ENCODE measurements around the gene HOMER3.

HOMER3 gene

DNA sequence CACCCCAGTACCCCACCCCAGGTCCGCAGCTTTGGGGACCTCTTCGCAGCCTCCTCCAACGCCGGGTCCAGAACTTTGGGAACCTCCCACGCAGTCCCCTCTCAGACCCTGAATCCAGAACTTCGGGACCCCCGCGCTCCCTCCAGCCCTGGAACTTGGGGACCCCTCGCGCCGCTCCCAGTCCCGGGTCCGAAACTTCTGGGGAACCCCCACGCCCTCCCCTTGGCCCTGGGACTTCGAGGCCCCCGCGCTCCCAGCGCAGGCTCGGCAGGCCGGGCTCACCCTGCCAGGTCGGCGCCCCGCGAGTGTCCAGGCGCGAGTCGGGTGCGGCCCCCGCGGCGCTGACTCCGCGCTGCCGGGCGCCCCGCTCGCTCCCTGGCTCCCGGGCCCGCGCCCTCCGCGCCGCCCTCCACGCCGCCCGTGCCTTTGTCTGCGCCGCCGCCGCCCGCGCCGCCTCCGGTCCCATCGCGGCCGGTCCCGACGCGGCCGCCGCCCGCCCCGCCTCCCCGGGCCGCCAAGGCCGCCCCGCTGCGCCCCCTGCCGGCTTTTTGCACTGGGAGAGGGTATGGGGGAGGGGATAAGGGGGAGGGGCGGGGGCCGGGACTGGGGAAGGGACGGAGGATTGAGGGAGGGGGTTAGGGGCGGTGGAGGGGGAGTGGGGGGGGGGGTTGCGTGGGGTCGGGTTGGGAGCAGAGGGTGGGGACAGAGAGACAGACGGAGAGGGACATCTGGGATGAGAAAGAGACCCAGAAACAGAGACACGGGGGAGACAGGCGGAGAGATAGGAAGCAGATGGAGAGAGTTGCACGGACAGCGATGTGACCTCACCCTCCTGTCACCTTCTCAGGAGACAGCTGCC lies at the start of gene HOMER3:
Gene HOMER3, minus strand, starts transcription at position 449 of the 859 bp plus-strand sequence. CDS start 2,235 bp downstream, outside the sequence.
- no peak for DNase-seq

DNA sequence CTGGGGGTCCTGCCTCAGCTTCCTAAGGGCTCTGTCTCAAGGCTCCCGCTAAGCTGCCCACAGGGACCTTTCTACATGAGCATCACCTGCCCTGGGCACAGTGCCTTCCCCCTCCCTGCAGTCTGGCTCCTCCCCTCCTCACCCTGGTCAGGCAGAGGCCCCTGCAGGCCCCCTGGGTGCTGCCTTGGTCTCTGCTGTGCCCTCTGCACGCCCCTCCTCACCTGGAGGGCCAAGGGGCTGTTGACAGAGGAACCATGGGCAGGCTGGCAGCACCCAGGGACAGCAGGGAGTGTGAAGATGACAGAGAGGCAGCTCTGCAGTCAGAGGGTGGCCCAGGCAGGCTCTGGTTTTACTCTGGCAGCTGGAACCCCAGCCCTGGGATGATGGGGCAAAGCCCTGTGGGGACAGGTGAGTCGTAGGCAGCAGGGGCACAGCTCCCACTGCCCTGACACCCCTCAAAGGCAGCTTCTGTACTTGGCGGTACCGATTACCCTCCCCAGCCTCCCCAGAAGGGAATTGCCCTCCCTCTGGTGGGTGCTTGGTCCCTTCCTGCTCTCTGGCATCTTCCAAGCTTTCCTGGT lies 49.2 kb upstream of the HOMER3 start:
- DNase-seq = no peak

DNA sequence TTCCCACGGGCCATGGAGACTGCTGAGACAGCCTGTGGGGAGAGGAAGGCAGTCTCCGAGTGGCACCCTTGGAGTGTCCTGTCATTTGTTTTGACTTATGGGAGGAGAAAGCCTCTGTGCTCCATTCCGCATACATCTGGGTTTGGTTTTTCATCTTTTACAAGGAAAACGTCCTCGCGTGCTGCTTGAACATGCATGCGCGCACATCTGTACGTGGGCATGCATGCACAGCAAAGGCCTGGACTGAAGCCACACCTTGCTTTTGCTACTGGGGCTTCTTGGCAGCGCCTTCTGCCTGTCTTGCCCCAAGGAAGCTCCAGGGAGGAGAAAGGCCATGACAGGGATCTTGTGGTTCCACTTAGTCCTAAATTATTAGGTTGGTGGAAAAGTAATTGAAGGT lies 48.3 kb upstream of the HOMER3 start:
- no peak for DNase-seq

DNA sequence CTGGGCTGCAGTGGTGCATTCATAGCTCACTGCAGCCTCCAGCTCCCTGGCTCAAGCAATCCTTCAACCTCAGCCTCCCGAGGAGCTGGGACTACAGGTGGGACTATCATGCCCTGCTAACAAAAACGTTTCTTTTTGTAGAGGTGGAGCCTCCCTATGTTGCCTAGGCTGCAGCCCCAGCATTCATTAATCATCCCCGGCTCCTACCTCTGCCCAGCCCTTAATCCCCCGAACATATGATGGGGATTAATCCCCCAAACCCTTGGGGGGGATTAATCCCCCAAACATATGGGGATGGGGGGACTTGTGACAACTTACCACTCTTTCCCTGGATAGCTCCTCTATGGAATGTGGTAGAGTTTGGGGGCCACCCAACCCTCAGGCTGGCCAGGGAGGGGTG lies 46.4 kb upstream of the HOMER3 start:
- DNase-seq = no peak

DNA sequence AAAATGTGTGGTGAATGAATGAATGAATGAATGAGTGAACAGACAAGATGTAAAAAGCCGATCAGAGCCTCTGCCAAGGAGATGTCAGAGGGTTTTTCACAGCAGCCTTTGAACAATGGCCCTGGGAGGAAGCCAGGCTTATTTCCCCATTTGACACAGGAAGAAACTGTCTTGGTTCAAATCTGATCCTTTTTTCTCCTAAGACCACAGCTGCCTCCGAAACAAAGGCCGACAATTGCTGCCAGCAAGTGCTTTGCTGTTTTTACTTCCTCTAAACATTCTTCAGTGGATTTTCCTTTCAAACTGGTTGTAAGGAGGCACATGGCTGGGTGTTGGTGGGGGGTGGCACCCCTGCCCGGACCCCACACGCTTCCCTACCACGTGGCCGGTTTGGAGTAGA lies 44.2 kb upstream of the HOMER3 start:
- no peak for DNase-seq

DNA sequence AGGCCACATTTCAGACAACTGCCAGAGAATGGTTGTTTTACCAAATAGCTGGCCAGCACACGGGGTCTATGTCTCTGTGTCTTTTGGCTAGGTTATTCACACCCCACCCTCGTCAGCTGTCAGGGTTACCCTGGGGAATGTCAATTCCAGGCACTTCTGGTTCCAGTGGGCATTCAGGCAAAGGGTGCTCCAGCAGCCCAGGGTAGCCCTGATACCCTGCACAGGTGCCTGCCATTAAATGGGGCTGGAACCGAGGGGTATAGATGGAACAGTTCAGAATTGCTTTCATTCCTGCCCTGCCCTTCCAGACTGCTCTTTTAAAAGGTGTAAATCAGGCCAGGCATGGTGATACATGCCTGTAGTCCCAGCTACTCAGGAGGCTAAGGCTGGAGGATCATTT lies 43.2 kb upstream of the HOMER3 start:
- no peak for DNase-seq

DNA sequence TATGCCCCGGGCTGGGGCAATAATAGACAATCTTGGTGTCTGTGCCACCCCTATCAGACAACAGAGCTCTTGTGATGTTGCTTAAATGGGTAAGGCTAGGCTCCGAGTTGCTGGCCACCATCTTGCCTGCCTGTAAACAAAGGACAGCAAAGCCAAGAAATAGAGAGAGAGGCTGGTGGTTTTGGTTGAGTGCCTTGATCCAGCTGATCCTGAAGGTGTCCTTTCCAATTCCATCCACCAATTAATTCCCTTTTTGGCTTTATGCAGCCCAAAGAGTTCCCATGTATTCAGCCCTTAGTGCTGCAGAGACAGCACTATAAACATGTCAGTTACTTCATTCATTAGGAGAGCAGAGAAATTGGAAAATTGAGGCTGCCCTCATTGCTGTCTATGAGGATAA lies 41.7 kb upstream of the HOMER3 start:
- DNase-seq = no peak

DNA sequence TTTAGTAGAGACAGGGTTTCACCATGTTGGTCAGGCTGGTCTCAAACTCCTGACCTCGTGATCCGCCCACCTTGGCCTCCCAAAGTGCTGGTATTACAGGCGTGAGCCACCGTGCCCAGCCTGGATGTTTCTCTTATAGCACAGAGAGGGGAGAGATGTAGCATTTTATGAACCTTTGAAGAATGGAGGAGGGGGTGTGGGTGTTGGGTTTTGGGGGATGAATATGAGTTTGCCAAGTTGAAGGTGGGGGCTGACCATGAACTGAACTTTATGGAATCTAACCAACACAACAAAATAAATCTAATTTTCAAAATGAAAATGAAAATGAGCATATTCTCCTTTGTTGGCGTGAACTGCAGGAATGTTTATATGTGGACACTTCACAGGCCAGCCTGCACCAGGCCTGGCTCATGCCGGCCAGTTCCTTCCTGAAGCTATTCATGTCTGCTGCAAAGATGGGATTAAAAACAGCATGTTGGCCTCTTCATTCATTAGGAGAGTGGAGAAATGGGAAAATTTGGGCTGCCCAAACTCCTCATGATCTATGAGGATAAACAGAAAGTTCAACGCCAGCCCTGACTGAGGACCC lies 39.5 kb upstream of the HOMER3 start:
- no peak for DNase-seq

DNA sequence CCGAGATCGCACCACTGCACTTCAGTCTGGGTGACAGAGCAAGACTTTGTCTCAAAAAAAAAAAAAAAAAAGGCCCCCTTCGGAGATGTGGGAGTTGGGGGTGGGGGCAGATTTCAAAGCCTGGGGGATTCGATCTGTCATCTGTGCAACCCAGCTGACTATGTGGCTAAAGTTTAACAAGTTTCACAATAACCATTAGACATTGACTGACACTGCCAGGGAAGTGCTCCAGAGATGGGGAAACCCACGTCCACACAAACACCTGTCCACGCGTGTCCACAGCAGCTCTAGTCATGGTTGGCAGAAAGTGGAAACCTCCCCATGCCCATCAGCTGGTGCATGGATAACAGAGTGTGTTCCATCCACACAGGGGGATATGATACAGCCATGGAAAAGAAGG lies 37.6 kb upstream of the HOMER3 start:
- no peak for DNase-seq

DNA sequence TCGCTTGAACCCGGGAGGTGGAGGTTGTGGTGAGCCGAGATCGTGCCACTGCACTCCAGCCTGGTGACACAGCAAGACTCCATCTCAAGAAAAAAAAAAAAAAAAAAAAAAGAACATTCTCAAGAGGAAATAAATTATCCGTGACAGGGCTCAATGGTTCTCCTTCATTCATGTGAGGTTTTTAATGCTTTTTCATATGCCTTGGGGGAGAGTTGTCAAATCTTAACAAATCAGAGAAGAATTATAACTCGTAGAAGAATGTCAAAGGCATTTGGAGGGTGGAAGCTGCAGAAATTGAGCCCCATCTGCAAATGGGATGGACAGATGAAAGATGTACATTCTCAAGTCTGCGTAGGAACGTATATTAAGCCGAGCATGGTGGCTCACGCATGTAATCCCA lies 34.9 kb upstream of the HOMER3 start:
- DNase-seq = no peak

DNA sequence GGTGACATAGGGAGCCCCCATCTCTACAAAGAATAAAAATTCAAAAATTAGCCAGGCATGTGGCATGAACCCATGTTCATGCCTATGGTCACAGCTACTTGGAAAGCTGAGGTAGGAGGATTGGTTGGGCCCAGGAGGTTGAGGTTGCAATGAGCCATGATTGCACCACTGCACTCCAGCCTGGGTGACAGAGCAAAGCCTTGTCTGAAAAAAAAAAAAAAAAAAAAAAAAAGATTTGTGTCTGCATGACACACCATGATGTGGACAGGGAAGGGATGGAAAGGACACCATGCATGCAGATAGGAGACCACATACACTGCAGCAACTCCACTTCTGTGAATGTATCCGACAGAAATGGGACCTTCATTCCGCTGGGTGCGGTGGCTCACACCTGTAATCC lies 34.0 kb upstream of the HOMER3 start:
- DNase-seq = no peak

DNA sequence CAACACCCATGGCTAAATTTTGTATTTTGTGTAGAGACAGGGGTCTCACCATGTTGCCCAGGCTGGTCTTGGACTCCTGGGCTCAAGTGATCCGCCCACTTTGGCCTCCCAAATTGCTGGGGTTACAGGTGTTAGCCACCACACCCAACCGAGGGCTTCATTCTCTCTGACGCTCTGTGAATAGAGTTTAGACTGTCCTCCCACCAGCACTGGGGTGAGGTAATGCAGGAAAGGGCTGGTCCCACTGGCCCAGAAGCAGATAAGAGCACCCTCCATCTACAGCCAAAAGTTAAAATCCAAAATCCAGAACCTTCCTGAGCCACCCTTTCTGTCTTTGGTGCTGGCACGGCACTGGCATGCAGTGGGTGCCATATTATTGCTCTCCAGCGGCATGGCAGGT lies 31.8 kb upstream of the HOMER3 start:
- no peak for DNase-seq

DNA sequence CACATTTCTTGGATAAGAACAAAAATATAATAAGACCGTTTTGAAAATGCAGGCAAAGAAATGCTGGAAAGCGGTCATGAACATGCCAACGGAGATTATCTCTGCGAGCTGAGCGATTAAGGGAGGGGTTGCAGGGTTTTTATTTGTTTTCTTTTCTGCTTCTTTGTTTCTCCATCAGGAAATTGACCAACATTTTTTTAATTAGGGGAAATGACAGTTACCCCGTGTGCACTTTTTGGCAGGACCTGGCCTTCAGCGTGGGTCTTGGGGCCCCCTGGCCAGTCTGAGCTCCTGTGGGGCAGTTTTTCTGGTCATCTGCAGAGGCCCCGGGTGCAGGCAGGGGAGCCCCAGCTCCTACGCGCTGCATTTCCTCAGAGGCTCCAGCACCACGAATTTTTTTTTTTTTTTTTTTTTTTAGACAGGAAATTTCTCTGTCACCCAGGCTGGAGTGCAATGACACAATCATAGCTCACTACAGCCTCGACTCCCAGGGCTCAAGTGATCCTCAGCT lies 31.3 kb upstream of the HOMER3 start:
- DNase-seq = no peak

DNA sequence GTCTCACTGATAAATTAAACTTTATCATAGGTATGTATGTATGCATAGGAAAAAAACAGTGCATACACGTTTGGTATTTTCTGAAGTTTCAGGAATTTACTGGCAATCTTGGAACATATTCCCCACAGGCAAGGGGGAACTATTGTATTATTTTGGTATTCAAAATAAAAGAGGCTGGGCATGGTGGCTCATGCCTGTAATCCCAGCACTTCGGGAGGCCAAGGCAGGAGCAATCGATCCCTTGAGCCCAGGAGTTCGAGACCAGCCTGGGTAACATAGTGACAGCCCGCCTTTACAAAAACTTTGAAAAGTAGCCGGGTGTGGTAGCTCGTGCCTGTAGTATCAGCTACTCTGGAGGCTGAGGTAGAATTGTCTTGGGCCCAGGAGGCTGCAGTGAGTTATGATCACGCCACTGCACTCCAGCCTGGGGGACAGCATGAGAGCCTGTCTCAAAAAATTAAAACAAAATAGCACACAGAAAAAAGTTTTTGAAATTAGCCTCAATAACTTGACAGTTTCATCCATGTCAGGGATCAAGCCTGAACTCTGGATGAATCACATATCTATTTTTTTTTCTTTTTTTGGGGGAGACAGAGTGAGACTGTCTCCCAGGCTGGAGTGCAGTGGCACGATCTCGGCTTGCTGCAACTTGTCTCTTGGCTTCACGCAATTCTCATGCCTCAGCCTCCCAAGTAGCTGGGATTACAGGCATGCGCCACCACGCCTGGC lies 29.1 kb upstream of the HOMER3 start:
- DNase-seq = no peak

DNA sequence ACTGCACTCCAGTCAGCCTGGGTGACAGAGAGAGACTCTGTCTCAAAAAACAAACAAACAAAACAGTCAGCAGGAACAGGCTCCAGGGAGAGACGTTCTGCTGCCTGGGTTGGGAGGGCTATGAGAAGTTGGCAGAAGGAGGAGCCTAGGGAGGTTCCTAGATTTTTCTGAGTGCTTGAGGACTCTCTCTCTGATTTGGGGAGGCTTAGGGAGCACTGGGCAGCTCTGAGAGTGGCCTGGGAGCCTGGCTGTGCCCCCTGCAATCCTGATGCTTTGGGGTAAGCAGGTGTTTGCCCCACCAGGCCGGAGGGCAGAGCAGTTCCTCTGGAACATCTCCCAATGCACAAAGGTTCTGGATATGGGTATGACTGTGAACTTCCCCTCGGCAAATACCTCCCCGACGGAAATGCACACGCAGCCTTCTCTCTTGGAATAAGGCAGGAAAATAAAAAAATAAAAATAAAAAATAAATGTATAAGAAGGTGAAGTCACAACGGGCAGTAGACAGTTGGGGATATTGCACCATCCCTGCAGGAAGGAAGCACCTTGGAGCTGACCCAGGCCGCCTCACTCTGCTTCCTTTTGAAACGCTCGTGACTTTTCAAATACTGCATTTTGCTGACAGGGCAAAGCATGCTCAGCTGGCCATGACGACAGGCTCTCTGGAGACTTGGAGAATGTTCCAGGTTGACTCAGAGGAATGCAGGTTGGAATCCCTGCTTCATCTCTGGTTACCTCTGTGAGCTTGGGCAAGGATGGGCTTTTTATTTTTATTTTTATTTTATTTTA lies 26.5 kb upstream of the HOMER3 start:
- DNase-seq = no peak

DNA sequence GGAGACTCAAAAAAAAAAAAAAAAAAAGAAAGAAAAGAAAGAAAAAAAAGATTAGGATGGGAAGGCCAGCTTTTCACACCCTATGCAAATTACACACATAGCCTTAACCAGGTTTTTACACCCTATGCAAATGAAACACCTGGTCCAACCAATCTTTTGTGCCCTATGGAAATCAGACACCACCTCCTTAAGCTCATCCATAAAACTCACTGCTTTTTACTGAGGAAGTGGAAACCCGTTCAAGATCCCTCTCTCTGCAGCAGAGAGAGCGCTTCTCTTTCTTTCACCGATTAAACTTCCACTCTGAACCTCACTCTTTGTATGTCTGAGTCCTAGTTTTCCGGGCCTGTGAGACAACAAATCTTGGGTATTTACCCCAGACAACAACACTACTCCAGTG lies 25.3 kb upstream of the HOMER3 start:
- DNase-seq = no peak

DNA sequence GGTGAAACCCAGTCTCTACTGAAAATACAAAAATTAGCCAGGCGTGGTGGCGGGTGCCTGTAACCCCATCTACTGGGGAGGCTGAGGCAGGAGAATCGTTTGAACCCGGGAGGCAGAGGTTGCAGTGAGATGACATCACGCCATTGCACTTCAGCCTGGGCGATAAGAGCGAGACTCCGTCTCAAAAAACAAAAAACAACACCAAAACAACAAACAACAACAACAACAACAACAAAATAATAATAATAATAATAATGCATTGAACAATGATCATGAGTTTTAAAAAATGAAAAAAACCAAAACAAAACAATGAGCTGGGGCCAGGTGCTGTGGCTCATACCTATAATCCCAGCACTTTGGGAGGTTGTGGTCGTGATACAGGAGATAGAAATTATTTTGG lies 23.1 kb upstream of the HOMER3 start:
- DNase-seq = no peak

DNA sequence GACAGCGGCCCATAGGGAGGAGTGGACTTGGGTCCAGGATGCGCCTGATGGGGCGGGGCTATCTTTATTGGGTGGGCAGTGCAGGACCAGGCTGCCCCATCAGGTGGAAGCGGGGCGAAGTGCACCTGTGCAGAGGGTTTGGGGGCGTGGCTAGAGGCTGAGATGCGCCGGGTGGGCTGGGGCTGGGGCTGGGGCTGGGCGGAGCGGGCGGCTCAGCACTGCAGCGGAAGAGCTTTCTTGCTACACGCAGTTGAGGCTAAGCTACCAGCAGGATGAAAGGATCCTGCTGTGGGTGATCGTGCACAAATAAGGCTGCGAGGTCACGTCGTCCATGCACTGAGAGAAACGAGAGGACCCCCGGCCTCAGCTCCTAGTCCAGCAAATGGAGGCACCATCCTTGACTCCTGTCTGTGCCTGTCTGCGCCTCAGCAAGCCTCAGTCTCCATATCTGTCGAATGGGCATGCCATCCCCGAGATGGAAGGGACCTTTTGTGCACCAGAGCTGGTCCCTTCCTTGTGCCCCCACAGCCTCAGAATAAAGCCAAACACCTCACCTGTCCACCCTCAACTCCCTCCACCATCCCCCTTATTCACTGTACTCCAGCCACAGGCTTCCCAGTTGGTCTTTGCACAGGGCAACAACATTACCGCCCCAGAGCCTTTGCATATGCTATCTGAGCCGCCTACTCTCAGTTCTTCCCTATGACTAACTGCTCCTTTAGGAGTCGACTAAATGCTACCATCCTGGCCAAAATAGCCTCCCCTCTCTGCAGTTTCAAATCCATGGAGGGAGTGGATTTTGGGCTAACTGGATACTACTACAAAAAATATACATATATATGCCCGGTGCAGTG lies 21.0 kb upstream of the HOMER3 start:
- DNase-seq = no peak

DNA sequence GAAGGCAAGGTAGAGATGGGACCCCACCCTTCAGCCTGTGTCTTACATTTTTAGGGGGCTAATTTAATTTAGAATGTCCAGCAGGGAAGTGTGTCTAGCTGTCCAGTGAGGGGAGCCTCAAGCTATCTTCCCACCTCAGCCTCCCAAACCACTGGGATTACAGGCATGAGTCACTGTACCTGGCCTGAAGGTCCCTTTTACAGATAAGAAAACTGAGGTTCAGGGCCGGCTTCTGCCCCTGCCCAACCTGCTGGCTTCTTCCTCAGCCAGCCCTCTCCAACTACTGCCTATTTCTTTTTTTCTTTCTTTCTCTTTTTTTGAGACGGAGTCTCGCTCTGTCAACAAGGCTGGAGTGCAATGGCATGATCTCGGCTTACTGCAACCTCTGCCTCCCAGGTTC lies 19.4 kb upstream of the HOMER3 start:
- no peak for DNase-seq

DNA sequence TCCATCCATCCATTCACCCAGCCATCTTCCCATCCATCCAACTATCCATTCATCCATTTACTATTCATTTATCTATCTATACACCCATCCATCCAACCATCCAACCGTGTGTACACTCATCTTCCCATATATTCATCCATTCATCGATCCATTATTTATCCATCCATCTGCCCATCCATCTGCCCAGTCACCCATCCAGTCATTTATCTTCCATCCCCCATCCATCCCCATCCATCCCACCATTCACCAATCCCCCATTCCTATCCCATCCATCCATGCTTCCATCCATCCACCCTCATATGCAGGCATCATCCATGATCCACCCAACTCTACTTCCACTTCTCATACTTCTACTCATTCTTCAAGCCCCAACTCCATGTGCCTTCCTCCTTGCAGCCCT lies 14.0 kb upstream of the HOMER3 start:
- no peak for DNase-seq

DNA sequence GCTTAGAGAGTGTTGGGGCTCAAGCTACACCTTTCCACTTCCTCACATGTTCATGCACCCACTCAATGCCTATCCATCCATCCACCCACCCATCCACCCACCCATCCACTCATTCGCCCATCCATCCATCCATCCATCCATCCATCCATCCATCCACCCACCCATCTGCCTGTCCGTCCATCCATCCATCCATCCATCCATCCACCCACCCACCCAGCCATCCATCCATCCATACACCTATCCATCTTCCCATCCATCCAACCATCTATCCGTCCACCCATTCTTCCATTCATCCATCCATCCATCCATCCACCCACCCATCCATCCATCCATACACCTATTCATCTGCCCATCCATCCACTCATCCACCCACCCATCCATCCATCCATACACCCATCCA lies 13.1 kb upstream of the HOMER3 start:
- DNase-seq = no peak
